Middle frontal gyrus (tissue), 1 donor: ENCODE results near the gene SLC35B2.

ENCODE experiments used
- DNase-seq: peaks from one replicate; pipeline ENCODE4 v3.0.0-alpha.2; 2015; ENCODE audit warnings: low spot score; ENCODE audit errors: extremely low spot score

SLC35B2 gene

GRCh38 chr6:44286285-44286565 lies 28.9 kb upstream of the SLC35B2 start:
- DNase-seq = no peak

- no peak for DNase-seq
Measured at GRCh38 chr6:44285552-44286284, 28.4 kb upstream of the SLC35B2 start.

GRCh38 chr6:44284867-44285266 lies 27.5 kb upstream of the SLC35B2 start:
- DNase-seq = no peak

GRCh38 chr6:44284121-44284520 lies 26.8 kb upstream of the SLC35B2 start:
- no peak for DNase-seq

- no peak for DNase-seq
Measured at GRCh38 chr6:44278774-44279697, 21.7 kb upstream of the SLC35B2 start.

GRCh38 chr6:44278315-44278714 lies 21.0 kb upstream of the SLC35B2 start:
- no peak for DNase-seq

GRCh38 chr6:44277763-44278162 lies 20.4 kb upstream of the SLC35B2 start:
- DNase-seq = no peak

- no peak for DNase-seq
Measured at GRCh38 chr6:44276667-44277640, 19.6 kb upstream of the SLC35B2 start.

GRCh38 chr6:44275749-44276648 lies 18.7 kb upstream of the SLC35B2 start:
- DNase-seq = no peak

- no peak for DNase-seq
Measured at GRCh38 chr6:44275271-44275748, 18.0 kb upstream of the SLC35B2 start.

- DNase-seq = no peak
Measured at GRCh38 chr6:44273617-44274016, 16.3 kb upstream of the SLC35B2 start.

- no peak for DNase-seq
Measured at GRCh38 chr6:44272999-44273566, 15.8 kb upstream of the SLC35B2 start.

- DNase-seq = no peak
Measured at GRCh38 chr6:44272529-44272928, 15.2 kb upstream of the SLC35B2 start.

- DNase-seq = no peak
Measured at GRCh38 chr6:44271914-44272313, 14.6 kb upstream of the SLC35B2 start.

- DNase-seq = no peak
Measured at GRCh38 chr6:44271406-44271723, 14.0 kb upstream of the SLC35B2 start.

- no peak for DNase-seq
Measured at GRCh38 chr6:44270526-44271405, 13.4 kb upstream of the SLC35B2 start.

GRCh38 chr6:44269921-44270525 lies 12.7 kb upstream of the SLC35B2 start, which contains the start of gene TMEM151B:
TSS of gene TMEM151B (plus strand) at chr6:44270450. CDS start at chr6:44270743, 293 bp downstream.
- no peak for DNase-seq

GRCh38 chr6:44269178-44269920 lies 12.0 kb upstream of the SLC35B2 start:
- DNase-seq = no peak
